HCT116 (cell line): Measurements from ENCODE around the gene TRMT10B.

ENCODE experiments used
- EZH2 ChIP-seq: fragments of 200-600 bp; sonication (generic); IDR thresholded peaks from 2 replicates; pipeline ENCODE4 v1.6.1; 2017; ENCODE audit warnings: antibody characterized with exemption, mixed run types
- ZFX ChIP-seq: fragments of 450-650 bp; IDR thresholded peaks from 2 replicates; pipeline ENCODE4 v1.6.1; 2017
- TF ChIP-seq, protein P1 (sequence below), 3 experiments: fragments of 200-600 bp in 1 of 3; sonication (generic) in 1 of 3; IDR thresholded peaks in 2 of 3; conservative IDR thresholded peaks in 1 of 3; 2 replicates each; pipeline ENCODE4 v1.5.1; 2012 to 2017; ENCODE audit warnings: low read depth in 2 of 3, low read length in 2 of 3, antibody characterized with exemption in 1 of 3, borderline replicate concordance in 1 of 3, control low read depth in 1 of 3, mild to moderate bottlenecking in 1 of 3, mixed read lengths in 1 of 3, mixed run types in 1 of 3, moderate library complexity in 1 of 3; ENCODE audit not compliant: insufficient read depth in 1 of 3

DNA sequence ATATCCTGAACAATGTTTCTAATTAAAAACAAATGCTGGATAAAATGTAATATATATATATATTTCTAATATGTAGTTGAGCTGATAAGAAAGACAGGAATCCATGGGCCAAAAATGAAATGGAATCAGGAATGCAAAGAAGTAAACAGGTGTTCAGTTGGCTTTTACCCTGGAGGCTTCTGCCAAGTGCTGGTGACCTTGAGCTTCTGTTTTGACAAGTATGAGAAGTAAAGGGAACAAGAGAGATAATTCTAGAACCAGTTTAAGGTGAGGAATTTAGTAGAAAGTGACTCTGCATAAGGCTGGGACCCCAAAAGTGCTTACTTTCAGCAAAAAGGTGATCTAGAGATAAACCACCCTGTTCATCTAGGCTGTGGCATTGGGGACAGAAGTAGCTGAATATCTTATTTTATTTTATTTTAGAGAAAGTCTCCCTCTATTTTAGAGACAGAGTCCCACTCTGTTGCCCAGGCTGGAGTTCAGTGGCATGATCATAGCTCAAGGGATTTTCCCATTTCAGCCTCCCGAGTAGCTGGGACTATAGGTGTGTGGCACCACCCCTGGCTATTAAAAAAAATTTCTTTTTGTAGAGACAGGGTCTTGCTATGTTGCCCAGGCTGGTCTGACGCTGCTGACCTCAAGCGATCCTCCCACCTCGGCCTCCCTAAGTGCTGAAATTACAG, 74.0 kb downstream of the TRMT10B start:
- TF ChIP-seq, protein P1, sequence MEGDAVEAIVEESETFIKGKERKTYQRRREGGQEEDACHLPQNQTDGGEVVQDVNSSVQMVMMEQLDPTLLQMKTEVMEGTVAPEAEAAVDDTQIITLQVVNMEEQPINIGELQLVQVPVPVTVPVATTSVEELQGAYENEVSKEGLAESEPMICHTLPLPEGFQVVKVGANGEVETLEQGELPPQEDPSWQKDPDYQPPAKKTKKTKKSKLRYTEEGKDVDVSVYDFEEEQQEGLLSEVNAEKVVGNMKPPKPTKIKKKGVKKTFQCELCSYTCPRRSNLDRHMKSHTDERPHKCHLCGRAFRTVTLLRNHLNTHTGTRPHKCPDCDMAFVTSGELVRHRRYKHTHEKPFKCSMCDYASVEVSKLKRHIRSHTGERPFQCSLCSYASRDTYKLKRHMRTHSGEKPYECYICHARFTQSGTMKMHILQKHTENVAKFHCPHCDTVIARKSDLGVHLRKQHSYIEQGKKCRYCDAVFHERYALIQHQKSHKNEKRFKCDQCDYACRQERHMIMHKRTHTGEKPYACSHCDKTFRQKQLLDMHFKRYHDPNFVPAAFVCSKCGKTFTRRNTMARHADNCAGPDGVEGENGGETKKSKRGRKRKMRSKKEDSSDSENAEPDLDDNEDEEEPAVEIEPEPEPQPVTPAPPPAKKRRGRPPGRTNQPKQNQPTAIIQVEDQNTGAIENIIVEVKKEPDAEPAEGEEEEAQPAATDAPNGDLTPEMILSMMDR (IDR thresholded peaks at IDR 0.05 in 2 of 3, conservative IDR thresholded peaks at IDR 0.05 in 1 of 3; ENCODE audit: borderline replicate concordance in 1 of 3, insufficient read depth in 1 of 3, low read depth in 2 of 3, low read length in 2 of 3), result no peak
- TF ChIP-seq ZFX (no peak), EZH2 (no peak)
